ENCODE results near the gene ANOS1.

ANOS1 gene

GRCh38 chrX:8484360-8484949 lies 247.5 kb downstream of the ANOS1 start:
- no peak for DNase-seq (ENCODE audit: low read depth)
- TF ChIP-seq, protein P1, sequence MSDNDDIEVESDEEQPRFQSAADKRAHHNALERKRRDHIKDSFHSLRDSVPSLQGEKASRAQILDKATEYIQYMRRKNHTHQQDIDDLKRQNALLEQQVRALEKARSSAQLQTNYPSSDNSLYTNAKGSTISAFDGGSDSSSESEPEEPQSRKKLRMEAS (IDR thresholded peaks at IDR 0.05; ENCODE audit: low read depth, low read length) = no peak
- TF ChIP-seq POLR2A (IDR thresholded peaks at IDR 0.05; ENCODE audit: extremely low read depth, insufficient read length) = no peak
- no peak for TF ChIP-seq MYC (IDR thresholded peaks at IDR 0.05; ENCODE audit: low read depth, low read length)
- TF ChIP-seq, protein P2, sequence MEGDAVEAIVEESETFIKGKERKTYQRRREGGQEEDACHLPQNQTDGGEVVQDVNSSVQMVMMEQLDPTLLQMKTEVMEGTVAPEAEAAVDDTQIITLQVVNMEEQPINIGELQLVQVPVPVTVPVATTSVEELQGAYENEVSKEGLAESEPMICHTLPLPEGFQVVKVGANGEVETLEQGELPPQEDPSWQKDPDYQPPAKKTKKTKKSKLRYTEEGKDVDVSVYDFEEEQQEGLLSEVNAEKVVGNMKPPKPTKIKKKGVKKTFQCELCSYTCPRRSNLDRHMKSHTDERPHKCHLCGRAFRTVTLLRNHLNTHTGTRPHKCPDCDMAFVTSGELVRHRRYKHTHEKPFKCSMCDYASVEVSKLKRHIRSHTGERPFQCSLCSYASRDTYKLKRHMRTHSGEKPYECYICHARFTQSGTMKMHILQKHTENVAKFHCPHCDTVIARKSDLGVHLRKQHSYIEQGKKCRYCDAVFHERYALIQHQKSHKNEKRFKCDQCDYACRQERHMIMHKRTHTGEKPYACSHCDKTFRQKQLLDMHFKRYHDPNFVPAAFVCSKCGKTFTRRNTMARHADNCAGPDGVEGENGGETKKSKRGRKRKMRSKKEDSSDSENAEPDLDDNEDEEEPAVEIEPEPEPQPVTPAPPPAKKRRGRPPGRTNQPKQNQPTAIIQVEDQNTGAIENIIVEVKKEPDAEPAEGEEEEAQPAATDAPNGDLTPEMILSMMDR (IDR thresholded peaks at IDR 0.05; ENCODE audit: low read depth, low read length) = no peak
- no peak overlapping the region for H3K4me3 ChIP-seq (ENCODE audit: low read depth, low read length)

Data from NB4 (cell line).